GM15510 (cell line): ENCODE data around the gene SMAP1.

Source experiments
- POLR2A ChIP-seq: IDR thresholded peaks from 3 replicates; pipeline ENCODE4 v1.6.1; 2011; ENCODE audit warnings: borderline replicate concordance; ENCODE audit not compliant: insufficient read length; ENCODE audit errors: extremely low read depth

The SMAP1 gene

GRCh38 chr6:70763754-70764510 is 96.2 kb downstream of the SMAP1 start:
- no peak for TF ChIP-seq POLR2A

DNA sequence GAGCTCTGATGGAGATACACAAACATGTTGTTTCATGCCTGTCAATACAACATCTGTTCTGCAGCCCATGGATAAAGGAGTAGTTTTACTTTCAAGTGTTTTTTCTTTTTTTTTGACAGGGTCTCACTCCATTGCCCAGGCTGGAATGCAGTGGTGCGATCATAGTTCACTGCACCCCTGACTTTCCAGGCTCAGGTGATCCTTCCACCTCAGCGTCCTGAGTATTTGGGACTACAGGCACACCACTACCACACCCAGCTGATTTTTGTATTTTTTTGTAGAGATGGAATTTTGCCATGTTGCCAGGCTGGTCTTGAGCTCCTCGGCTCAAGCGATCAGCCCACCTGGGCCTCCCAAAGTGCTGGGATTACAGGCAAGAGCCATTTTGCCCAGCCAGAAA is 97.0 kb downstream of the SMAP1 start:
- no peak for TF ChIP-seq POLR2A

- no peak for TF ChIP-seq POLR2A
Measured at GRCh38 chr6:70779934-70780333, 112.3 kb downstream of the SMAP1 start.

DNA sequence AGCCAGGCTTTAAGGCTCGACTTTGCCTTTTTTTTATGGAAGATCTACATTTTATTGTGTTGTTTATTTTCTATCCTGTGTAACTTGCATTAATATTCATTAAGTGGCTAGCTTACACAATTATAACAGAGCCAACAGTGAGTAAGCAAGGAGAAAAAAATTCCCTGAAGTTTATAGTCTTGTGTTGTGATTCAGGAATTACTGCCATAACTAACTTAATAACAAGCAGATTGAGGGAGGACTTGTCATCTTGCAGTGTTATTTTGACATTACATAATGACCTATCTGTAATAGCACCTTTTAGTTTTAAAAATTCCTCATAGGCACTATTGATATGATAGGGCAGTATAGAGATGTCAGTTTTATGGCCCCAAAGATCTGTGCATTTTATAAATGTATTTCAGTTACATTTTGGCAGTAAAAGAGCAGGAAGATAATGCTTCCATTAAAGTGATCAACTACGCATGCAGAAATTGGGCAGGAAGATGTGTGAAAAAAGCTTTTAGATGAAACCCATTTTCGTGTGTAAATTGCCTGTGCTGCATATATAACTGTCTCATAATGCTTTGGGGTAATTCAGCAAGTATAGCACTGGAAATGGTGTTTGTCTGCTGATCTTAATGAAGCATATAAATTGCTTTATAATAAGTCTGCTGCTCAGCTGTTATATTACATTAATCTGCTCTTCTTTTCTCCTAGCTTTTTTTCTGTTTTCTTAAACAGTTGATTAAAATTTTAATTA is 123.0 kb downstream of the SMAP1 start:
- no peak for TF ChIP-seq POLR2A

GRCh38 chr6:70797625-70798024 is 129.9 kb downstream of the SMAP1 start:
- no peak for TF ChIP-seq POLR2A

DNA sequence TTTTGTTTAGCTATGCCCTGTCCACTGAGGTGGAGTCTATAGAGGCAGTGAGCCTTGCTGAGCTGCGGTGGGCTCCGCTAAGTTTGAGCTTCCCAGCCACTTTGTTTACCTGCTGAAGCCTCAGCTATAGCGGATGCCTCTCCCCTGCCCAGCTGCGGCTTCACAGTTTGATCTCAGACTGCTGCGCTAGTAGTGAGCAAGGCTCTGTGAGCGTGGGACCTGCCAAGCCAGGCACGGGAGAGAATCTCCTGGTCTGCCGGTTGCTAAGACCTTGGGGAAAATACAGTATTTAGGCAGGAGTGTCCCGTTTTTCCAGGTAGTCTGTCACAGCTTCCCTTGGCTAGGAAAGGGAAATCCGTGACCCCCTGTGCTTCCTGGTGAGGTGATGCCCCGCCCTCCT is 138.4 kb downstream of the SMAP1 start:
- no peak for TF ChIP-seq POLR2A

DNA sequence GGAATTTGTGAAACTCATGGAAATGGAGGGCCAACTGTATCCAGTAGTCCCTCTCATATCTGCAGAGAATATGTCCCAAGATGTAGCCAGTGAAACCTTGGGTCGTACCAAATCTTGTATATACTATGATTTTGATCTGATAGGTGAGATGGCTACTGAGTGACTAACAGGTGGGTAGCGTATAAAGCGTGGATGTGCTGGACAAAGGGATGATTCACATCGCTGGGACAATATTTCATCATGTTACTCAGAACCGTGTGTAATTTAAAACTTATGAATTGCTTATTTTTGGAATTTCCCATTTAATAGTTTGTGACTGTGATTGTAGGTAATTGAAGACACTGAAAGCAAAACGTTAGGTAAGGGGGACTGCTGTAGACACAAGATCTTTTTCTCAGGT is 144.1 kb downstream of the SMAP1 start:
- TF ChIP-seq POLR2A: no peak

GRCh38 chr6:70813885-70814284 is 146.2 kb downstream of the SMAP1 start:
- no peak for TF ChIP-seq POLR2A

DNA sequence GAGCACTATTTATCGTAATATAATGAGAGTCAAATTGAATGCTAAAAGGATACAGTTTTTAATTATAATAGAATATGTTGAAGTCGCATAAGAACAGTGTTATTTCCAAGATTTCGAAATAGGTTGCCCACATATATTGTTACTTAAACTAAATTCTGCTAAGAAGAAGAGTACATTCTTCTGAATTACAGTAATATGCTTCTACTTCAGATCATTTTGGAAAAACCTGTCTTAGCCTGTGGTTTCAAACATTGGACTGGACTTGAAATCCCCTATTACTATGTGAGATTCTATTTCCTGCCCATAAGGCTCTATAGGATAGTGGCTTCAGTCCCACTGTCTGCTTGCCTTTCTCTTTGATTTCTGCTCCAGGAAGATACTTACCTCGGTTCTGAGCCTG is 152.0 kb downstream of the SMAP1 start:
- no peak for TF ChIP-seq POLR2A

GRCh38 chr6:70820778-70821177 is 153.1 kb downstream of the SMAP1 start:
- no peak for TF ChIP-seq POLR2A

- no peak for TF ChIP-seq POLR2A
Measured at GRCh38 chr6:70821751-70822150, 154.1 kb downstream of the SMAP1 start.

- TF ChIP-seq POLR2A: no peak
Measured at GRCh38 chr6:70823651-70824050, 156.0 kb downstream of the SMAP1 start.

GRCh38 chr6:70831427-70831826 is 163.7 kb downstream of the SMAP1 start:
- TF ChIP-seq POLR2A: no peak

DNA sequence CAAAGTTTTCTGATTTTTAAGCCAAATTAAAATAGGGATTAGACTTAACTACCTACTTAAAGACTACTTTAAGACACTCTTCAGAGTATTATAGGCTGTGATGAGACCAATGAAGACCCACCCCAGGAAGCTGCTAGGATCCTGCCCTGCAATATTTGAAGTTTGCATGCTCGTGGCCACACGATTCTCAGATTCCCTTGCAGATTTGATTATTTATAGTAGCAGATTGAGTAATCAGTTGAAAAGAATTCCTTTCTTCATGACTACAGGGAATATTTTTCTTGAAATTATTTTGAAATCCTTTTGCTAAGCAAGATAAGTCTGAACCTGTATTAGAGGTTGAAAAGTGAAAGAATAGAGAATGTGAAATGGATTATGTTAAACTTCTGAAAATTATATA is 166.8 kb downstream of the SMAP1 start:
- TF ChIP-seq POLR2A: no peak

DNA sequence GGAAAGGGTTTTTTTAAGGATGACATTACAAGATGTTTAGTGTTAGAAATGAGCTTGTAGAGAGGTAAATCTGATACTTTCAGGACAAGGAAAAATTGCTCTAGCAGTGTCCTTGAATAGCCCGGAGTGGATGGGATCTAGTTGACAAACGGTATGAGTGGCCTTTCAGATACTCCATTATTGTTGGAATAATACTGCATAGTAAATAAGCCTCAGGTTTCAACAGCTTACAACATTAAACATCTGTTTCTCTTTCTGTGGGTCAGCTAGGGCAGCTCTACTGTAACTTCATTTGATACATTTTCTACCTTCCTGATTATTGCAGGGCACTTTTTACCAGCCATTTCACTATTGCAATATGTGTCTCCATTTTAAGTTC is 171.2 kb downstream of the SMAP1 start:
- no peak for TF ChIP-seq POLR2A
